B cell (primary cell): ENCODE results near the gene PHF12. TPM values are rescaled to one million over a fixed set of nuclear protein-coding genes. Genes with fewer than 3 reads are reported as not detected.

ENCODE experiments used
- ATAC-seq: fragments of 200-7000 bp; cut with Tn5 transposase; one replicate; pipeline ENCODE4 v1.10.0; 2021; ENCODE audit warnings: low read depth, mild to moderate bottlenecking, moderate number of reproducible peaks, moderate library complexity
- CTCF ChIA-PET: fragments of 350-600 bp; sonication (Branson Sonifier 250); formaldehyde crosslinking; loops from one replicate; lab custom pipeline; 2021; ENCODE audit warnings: antibody characterized with exemption, inconsistent platforms; lab: Charles Lee
- POLR2A ChIA-PET: fragments of 350-600 bp; sonication (Branson Sonifier 250); formaldehyde crosslinking; loops from one replicate; lab custom pipeline; 2021; ENCODE audit warnings: antibody characterized with exemption; lab: Charles Lee
- DNase-seq: peaks from one replicate; pipeline ENCODE4 v3.0.0; 2013
- H2AFZ ChIP-seq: 2 replicates; pipeline ENCODE4 v1.6.1; 2012; ENCODE audit warnings: mild to moderate bottlenecking, low read depth, low read length; ENCODE audit not compliant: insufficient read depth, poor library complexity, severe bottlenecking
- H3K27ac ChIP-seq, 2 donors: 1 replicate in 1 of 2; 2 replicates in 1 of 2; pipeline ENCODE4 v1.5.1; 2012 to 2013; ENCODE audit warnings: low read length in 2 of 2, mild to moderate bottlenecking in 2 of 2, moderate library complexity in 1 of 2
- H3K27me3 ChIP-seq, 4 experiments: fragments of 200-600 bp in 1 of 4; sonication (generic) in 1 of 4; replicated peaks in 1 of 4; 1 replicate in 2 of 4; 2 replicates in 2 of 4; pipeline versions ENCODE4 v1.6.1 to v1.7.0; 2013 to 2016; ENCODE audit warnings: low read length in 3 of 4, mild to moderate bottlenecking in 2 of 4, mixed read lengths in 1 of 4, moderate library complexity in 1 of 4; ENCODE audit not compliant: insufficient read depth in 4 of 4, control insufficient read depth in 3 of 4; ENCODE audit errors: control extremely low read depth in 1 of 4
- H3K36me3 ChIP-seq, 2 experiments: replicated peaks in 1 of 2; 1 replicate in 1 of 2; 2 replicates in 1 of 2; pipeline versions ENCODE4 v1.6.1 to v1.7.1; 2013; ENCODE audit warnings: low read length in 1 of 2; ENCODE audit not compliant: insufficient read depth in 2 of 2, control insufficient read depth in 1 of 2; ENCODE audit errors: control extremely low read depth in 1 of 2, extremely low read depth in 1 of 2
- H3K4me1 ChIP-seq, 2 donors: fragments of 200-600 bp in 1 of 2; sonication (generic) in 1 of 2; 1 replicate in 1 of 2; 2 replicates in 1 of 2; pipeline versions ENCODE4 v1.5.1 to v1.6.1; 2013 to 2017; ENCODE audit warnings: low read length in 2 of 2; ENCODE audit not compliant: control insufficient read depth in 2 of 2, insufficient read depth in 2 of 2
- H3K4me2 ChIP-seq: replicated peaks from 2 replicates; pipeline ENCODE3; 2012; ENCODE audit warnings: mild to moderate bottlenecking, low read depth, low read length; ENCODE audit not compliant: poor library complexity, severe bottlenecking
- H3K4me3 ChIP-seq, 5 experiments: fragments of 200-600 bp in 1 of 5; sonication (generic) in 1 of 5; 1 replicate in 3 of 5; 2 replicates in 2 of 5; pipeline versions ENCODE4 v1.5.1 to v1.7.0; 2011 to 2016; ENCODE audit warnings: low read length in 4 of 5, mild to moderate bottlenecking in 4 of 5, low read depth in 2 of 5, control low read depth in 1 of 5, moderate library complexity in 1 of 5; ENCODE audit not compliant: insufficient read depth in 1 of 5; ENCODE audit errors: control extremely low read depth in 1 of 5, extremely low read depth in 1 of 5
- H3K79me2 ChIP-seq: fragments of 200-600 bp; sonication (generic); one replicate; pipeline ENCODE4 v1.6.0; 2016; ENCODE audit warnings: low read length; ENCODE audit not compliant: control insufficient read depth, insufficient read depth
- H3K9ac ChIP-seq: fragments of 200-600 bp; sonication (generic); 2 replicates; pipeline ENCODE4 v1.6.1; 2017; ENCODE audit warnings: mild to moderate bottlenecking, low read length, moderate library complexity
- H3K9me3 ChIP-seq, 3 donors: one replicate each; pipeline versions ENCODE4 v1.6.1 to v1.7.1; 2013; ENCODE audit warnings: low read length in 2 of 3; ENCODE audit not compliant: control insufficient read depth in 2 of 3, insufficient read depth in 1 of 3; ENCODE audit errors: control extremely low read depth in 1 of 3
- H4K20me1 ChIP-seq: 2 replicates; pipeline ENCODE4 v1.6.0; 2012; ENCODE audit warnings: mild to moderate bottlenecking, low read length; ENCODE audit not compliant: insufficient read depth, control insufficient read depth, poor library complexity, severe bottlenecking
- H3K27ac Mint-ChIP-seq: one replicate; pipeline ENCODE4 v1.8.0; 2021; ENCODE audit warnings: mixed read lengths
- H3K27me3 Mint-ChIP-seq: one replicate; pipeline ENCODE4 v1.8.0; 2021; ENCODE audit warnings: mixed read lengths
- H3K4me1 Mint-ChIP-seq: one replicate; pipeline ENCODE4 v1.8.0; 2021; ENCODE audit warnings: mixed read lengths
- H3K4me3 Mint-ChIP-seq: one replicate; pipeline ENCODE4 v1.8.0; 2021; ENCODE audit warnings: mixed read lengths
- H3K9me3 Mint-ChIP-seq: one replicate; pipeline ENCODE4 v1.8.0; 2022; ENCODE audit warnings: mixed read lengths; ENCODE audit not compliant: insufficient read depth
- EZH2 ChIP-seq: IDR thresholded peaks from 2 replicates; pipeline ENCODE4 v1.6.1; 2012; ENCODE audit warnings: borderline replicate concordance, low read depth, mild to moderate bottlenecking, moderate library complexity, low read length; ENCODE audit not compliant: insufficient read depth, poor library complexity, severe bottlenecking
- WGBS: methylation state at CpG from one replicate; pipeline ENCODE4 v1.1.5; 2013; ENCODE audit warnings: missing lambda C conversion rate; ENCODE audit not compliant: insufficient coverage; 5-methylcytosine and 5-hydroxymethylcytosine counted together
- intact Hi-C: fragments of 100-400 bp; cut with micrococcal nuclease; formaldehyde crosslinking; loops from one replicate; pipeline ENCODE4 v1.10.0; 2022
- polyA plus RNA-seq: library from polyadenylated mRNA; depleted of rRNA; stranded (reverse); fragments of >200 nt; gene quantifications from 2 replicates; pipeline ENCODE4 v1.2.3, GENCODE V29; 2012
- total RNA-seq, 2 donors: library from RNA; stranded (reverse); fragments of 120-200 nt in 1 of 2; gene quantifications; 1 replicate in 1 of 2; 2 replicates in 1 of 2; pipeline versions ENCODE4 v1.2.3 to v1.2.4, GENCODE V29; 2013 to 2022
- TF ChIP-seq, protein P1 (sequence below): fragments of 200-600 bp; IDR thresholded peaks from one replicate; pipeline ENCODE4 v1.8.0; 2022; ENCODE audit warnings: antibody characterized with exemption, mild to moderate bottlenecking

The PHF12 gene
- total and polyA plus RNA-seq, 2 donors (not counting 1 experiment from before 2014, with no cell fraction given) = 116 to 140 TPM

DNA sequence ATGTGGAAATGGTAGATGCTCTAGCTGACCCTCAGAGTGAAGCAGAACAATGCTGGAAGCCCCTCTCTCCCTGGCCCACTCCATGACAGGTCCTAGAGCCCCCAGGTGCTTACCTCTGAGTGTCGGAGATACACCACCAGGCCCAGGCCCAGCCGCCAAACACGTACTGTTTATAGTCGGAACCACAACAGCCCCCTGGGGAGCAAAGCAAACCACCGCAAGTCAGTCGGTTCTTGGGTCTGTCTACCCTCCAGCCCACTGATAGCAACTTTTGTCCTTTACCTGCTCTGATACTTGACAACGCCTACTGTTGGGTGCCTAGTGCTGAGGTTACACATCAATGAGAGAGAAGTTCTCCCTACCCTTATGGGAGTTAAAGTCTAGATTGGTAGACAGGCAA is 62.5 kb downstream of the PHF12 start:
- H3K4me1 Mint-ChIP-seq = peaks cover 77% of the 10 kb centered on the region
- Histone ChIP-seq H3K27me3 (no peaks in the 10 kb centered on the region), H4K20me1 (peaks cover 83% of the 10 kb centered on the region), H3K4me1 (peaks cover 47 to 66% of the 10 kb centered on the region in 2 donors), H3K9me3 (no peaks in the 10 kb centered on the region), H3K79me2 (peaks cover 94% of the 10 kb centered on the region), H3K4me3 (no peak overlapping the region), H3K9ac (peak overlapping the region; percentile 2), H3K36me3 (peaks cover 0 to 53% of the 10 kb centered on the region in 2 experiments), H2AFZ (no peak overlapping the region), H3K27ac (peak overlapping the region; percentile 19 to 28), H3K4me2 (peak overlapping the region; percentile 54)
- DNase-seq = peak; percentile 41
- peak overlapping the region; percentile 70 for H3K27ac Mint-ChIP-seq
- ChIA-PET CTCF (interaction anchor here (1.1 to 2.0 kb wide), 3 partner anchors 9 to 125 kb away, joined by 6 to 10 read pairs (median 7); partner anchors contain the start of gene FLOT2), POLR2A (interaction anchor here (0.6 to 0.7 kb wide), 2 partner anchors 34 to 244 kb away, joined by 3 to 4 read pairs; partner anchors contain the start of genes BLTP2 and ERAL1)
- TF ChIP-seq, protein P1, sequence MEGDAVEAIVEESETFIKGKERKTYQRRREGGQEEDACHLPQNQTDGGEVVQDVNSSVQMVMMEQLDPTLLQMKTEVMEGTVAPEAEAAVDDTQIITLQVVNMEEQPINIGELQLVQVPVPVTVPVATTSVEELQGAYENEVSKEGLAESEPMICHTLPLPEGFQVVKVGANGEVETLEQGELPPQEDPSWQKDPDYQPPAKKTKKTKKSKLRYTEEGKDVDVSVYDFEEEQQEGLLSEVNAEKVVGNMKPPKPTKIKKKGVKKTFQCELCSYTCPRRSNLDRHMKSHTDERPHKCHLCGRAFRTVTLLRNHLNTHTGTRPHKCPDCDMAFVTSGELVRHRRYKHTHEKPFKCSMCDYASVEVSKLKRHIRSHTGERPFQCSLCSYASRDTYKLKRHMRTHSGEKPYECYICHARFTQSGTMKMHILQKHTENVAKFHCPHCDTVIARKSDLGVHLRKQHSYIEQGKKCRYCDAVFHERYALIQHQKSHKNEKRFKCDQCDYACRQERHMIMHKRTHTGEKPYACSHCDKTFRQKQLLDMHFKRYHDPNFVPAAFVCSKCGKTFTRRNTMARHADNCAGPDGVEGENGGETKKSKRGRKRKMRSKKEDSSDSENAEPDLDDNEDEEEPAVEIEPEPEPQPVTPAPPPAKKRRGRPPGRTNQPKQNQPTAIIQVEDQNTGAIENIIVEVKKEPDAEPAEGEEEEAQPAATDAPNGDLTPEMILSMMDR = no peak
- no peak for TF ChIP-seq EZH2
- intact Hi-C loops = loop anchor here (2.0 kb wide), 2 partner anchors 14 to 18 kb away; partner anchors contain the start of gene DHRS13
- no peaks in the 10 kb centered on the region for H3K27me3 Mint-ChIP-seq
- peak overlapping the region; percentile 50 for H3K4me3 Mint-ChIP-seq
- ATAC-seq = peak; percentile 42
- no peaks in the 10 kb centered on the region for H3K9me3 Mint-ChIP-seq
- WGBS = 14% methylated on average over 6 of the region's 7 CpGs

DNA sequence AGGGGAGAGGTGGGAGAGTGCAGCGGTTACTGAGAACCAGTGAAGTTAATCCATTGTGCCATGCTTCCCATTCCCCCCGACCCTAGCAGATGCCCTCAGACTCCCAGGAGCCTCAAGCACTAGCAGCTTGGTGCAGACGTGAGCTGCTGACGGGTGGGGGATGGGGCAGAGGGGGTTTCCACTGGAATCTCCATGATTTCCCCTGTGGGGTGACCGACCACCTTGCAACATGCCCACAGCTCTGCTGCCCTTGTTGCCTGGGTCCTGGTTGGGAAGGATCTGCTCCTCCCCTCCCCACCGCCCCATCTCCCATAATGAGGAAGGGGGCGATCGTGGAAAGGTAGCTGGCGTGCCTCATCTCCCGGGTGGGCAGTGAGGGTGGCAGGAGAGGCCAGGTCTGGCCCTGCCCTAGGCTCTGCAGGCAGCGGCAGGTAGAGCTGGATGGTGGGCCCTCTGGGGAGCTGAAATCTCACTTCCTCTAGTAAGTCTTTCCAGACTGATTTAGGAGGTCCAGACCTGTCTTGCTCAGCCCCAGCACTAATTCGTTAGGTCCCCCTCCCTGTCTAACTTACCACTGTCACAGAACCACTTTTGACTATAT is 63.3 kb downstream of the PHF12 start:
- no peak for TF ChIP-seq EZH2
- TF ChIP-seq, protein P1 = no peak
- Histone ChIP-seq H3K9me3 (no peaks in the 10 kb centered on the region), H3K4me1 (peaks cover 40 to 58% of the 10 kb centered on the region in 2 donors), H3K79me2 (peaks cover 98% of the 10 kb centered on the region), H3K9ac (peak overlapping the region; percentile 9), H3K4me3 (no peak overlapping the region), H3K36me3 (peaks cover 0 to 62% of the 10 kb centered on the region in 2 experiments), H3K27me3 (no peaks in the 10 kb centered on the region), H3K27ac (peak overlapping the region in 1 of 2 donors; percentile 28), H3K4me2 (peak overlapping the region; percentile 54), H4K20me1 (peaks cover 91% of the 10 kb centered on the region), H2AFZ (no peak overlapping the region)
- intact Hi-C loops = loop anchor here (2.0 kb wide), 2 partner anchors 15 to 17 kb away; partner anchors contain the start of gene DHRS13
- WGBS = 40% methylated on average over 6 of the region's 12 CpGs
- no peaks in the 10 kb centered on the region for H3K9me3 Mint-ChIP-seq
- ChIA-PET CTCF (interaction anchor here (0.6 to 1.4 kb wide), 4 partner anchors 10 to 160 kb away, joined by 3 to 10 read pairs (median 4); partner anchors contain the start of gene FLOT2), POLR2A (interaction anchor here (1.0 to 1.2 kb wide), 3 partner anchors 17 to 168 kb away, joined by 4 to 14 read pairs (median 4); partner anchors contain the start of gene RPL23A)
- DNase-seq (peak; percentile 48), ATAC-seq (peak; percentile 73)
- peak overlapping the region; percentile 61 for H3K4me3 Mint-ChIP-seq
- H3K27me3 Mint-ChIP-seq = no peaks in the 10 kb centered on the region
- H3K27ac Mint-ChIP-seq = peak overlapping the region; percentile 68
- H3K4me1 Mint-ChIP-seq = peaks cover 69% of the 10 kb centered on the region
